PC-3 (cell line): Measurements from ENCODE around the gene ID2.

Experiments used
- CTCF ChIP-seq: fragments of 300-600 bp; sonication (generic); conservative IDR thresholded peaks from 2 replicates; pipeline ENCODE4 v1.5.1; 2017; ENCODE audit warnings: antibody characterized with exemption, low read depth, mild to moderate bottlenecking, low read length
- EZH2 ChIP-seq: fragments of 300-600 bp; sonication (generic); IDR thresholded peaks from one replicate; pipeline ENCODE4 v1.6.1; 2017; ENCODE audit warnings: antibody characterized with exemption, mild to moderate bottlenecking, low read length; ENCODE audit not compliant: unreplicated experiment
- EZH2phosphoT487 ChIP-seq: fragments of 300-600 bp; sonication (generic); IDR thresholded peaks from 2 replicates; pipeline ENCODE4 v1.6.1; 2018; ENCODE audit warnings: mild to moderate bottlenecking, antibody characterized with exemption, low read length, borderline replicate concordance

- no peak for TF ChIP-seq CTCF
- TF ChIP-seq EZH2phosphoT487: no peak
- no peak for TF ChIP-seq EZH2
Observed at GRCh38 chr2:8704906-8705305, 23.1 kb downstream of the ID2 start.
